GM10248 (cell line): ENCODE data around the gene MMUT.

Source experiments
- CTCF ChIA-PET: fragments of 300-600 bp; sonication (Branson Sonifier 250); formaldehyde crosslinking; extraction: SDS; loops from one replicate; lab custom pipeline; 2021; ENCODE audit warnings: antibody characterized with exemption; lab: Yijun Ruan, JAX
- POLR2A ChIA-PET: fragments of 350-650 bp; sonication (Branson Sonifier 250); formaldehyde crosslinking; extraction: SDS; loops from one replicate; lab custom pipeline; 2020; ENCODE audit warnings: antibody characterized with exemption; lab: Yijun Ruan, JAX
- DNase-seq: peaks from one replicate; pipeline ENCODE4 v3.0.0; 2012; ENCODE audit errors: extremely low spot score
- CTCF ChIP-seq: IDR thresholded peaks from 2 replicates; pipeline ENCODE4 v1.5.1; 2012; ENCODE audit warnings: mild to moderate bottlenecking, low read depth; ENCODE audit errors: extremely low read depth, missing control alignments, control extremely low read depth

The MMUT gene

DNA sequence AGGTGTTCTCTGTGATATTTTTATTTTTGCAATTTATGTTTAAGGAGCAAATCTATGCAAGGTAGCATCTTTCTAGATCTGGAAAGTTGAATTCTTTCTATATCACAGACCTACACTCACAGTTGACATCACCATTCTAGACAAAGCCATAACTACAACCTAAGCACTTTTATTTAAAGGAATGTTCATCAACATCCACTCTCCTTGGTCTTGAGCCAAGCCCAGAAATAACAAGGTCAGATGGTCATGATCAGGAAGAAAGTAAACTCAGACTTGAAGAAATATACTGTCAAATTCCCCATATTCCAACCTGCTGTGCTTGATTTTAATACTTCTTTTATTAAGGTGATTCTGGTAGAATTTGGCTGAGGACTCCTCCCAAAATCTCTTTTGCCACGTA lies 32.2 kb downstream of the MMUT start:
- POLR2A ChIA-PET = no interaction called here

DNA sequence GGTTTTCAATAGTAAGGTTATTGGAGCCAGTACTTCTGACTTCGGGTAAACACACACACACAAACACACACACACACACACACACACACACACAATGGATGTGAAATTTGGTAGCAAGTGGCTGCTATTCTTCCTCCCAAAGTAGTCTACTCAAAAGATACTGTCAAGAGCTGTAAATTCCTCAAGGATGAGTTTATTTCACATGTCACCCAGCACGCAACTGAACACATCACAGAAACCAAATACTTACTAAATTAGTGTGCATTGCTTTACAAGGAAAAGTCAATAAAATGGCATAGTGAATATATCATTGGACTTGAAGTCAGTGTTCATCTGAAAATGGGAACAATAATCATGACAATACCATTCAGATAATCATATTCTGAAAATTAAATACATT lies 32.9 kb downstream of the MMUT start:
- CTCF ChIA-PET = interaction anchor here (3.7 kb wide), 1 partner anchor 20 kb away, joined by 20 read pairs; no protein-coding TSS in a partner anchor
- DNase-seq = no peak
- no peak for TF ChIP-seq CTCF
- POLR2A ChIA-PET = no interaction called here

More for the DNA sequence above, 32.2 kb downstream of the MMUT start:
- no peak for DNase-seq
- no peak for TF ChIP-seq CTCF
- CTCF ChIA-PET = no interaction called here

DNA sequence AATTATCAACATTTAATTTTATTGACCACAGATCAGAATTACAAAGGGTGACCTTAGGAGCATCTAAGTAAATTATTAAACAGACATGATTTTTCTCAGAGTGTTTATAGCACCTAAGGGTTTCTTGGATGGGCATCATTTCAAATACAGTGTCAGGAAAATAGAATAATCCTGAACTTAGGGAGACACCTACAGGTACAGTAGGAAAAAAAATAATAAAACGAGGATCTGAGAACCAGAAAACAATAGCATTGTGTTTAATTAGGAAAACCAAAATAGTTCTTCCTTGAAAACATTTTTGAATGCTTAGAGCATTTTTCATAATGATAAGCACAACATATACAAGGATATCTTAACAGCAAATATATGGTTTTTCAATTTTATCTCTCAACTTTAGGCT lies 39.2 kb downstream of the MMUT start:
- no peak for TF ChIP-seq CTCF
- CTCF ChIA-PET = interaction anchor here (1.7 kb wide), 1 partner anchor 11 kb away, joined by 6 read pairs; no protein-coding TSS in a partner anchor
- no peak for DNase-seq
- POLR2A ChIA-PET = no interaction called here

DNA sequence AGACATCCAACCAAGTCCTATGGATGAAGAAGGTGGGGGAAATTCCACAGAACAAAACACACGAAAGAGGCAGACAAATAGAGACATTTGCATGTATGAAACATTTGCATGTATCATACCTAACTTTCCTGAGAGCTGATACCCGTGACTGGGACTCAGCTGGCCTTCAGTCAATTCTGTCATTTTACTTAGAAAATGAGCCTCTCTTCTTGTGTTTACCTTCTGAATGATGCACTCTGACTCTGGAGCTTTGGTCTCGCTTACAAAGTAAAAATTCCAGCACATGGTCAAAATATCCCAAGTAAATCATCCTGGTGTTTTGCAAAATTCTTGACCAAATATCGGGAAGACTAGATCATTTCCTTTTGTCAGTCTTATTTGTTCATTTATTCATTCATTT lies 46.9 kb downstream of the MMUT start:
- CTCF ChIA-PET = interaction anchor here (1.8 kb wide), 1 partner anchor 19 kb away, joined by 5 read pairs; no protein-coding TSS in a partner anchor
- POLR2A ChIA-PET = no interaction called here

GRCh38 chr6:49415358-49415757 lies 47.7 kb downstream of the MMUT start:
- ChIA-PET POLR2A (no interaction called here), CTCF (no interaction called here)
- TF ChIP-seq CTCF = no peak
- DNase-seq = no peak

More for the DNA sequence above, 46.9 kb downstream of the MMUT start:
- TF ChIP-seq CTCF = no peak
- DNase-seq = no peak

GRCh38 chr6:49410564-49410963 lies 52.5 kb downstream of the MMUT start:
- TF ChIP-seq CTCF = no peak
- DNase-seq = no peak
- POLR2A ChIA-PET = no interaction called here
- CTCF ChIA-PET = interaction anchor here (1.1 to 5.1 kb wide), 23 partner anchors 10 to 1779 kb away, joined by 3 to 68 read pairs (median 4); no protein-coding TSS in a partner anchor
